GM12878 (cell line): ENCODE measurements around the gene POGZ.

Experiments
- CTCF ChIP-seq, 3 experiments: IDR thresholded peaks in 2 of 3; conservative IDR thresholded peaks in 1 of 3; 2 replicates each; pipeline ENCODE4 v1.5.1; 2011; ENCODE audit warnings: low read depth in 3 of 3, low read length in 3 of 3, mild to moderate bottlenecking in 3 of 3, control low read depth in 2 of 3, moderate library complexity in 2 of 3, inconsistent platforms in 1 of 3, mixed read lengths in 1 of 3; ENCODE audit not compliant: control insufficient read depth in 2 of 3, insufficient read depth in 1 of 3; ENCODE audit errors: extremely low read depth in 1 of 3
- DPF2 ChIP-seq: fragments of 450-650 bp; IDR thresholded peaks from 2 replicates; pipeline ENCODE4 v1.6.1; 2017; ENCODE audit warnings: mild to moderate bottlenecking

DNA sequence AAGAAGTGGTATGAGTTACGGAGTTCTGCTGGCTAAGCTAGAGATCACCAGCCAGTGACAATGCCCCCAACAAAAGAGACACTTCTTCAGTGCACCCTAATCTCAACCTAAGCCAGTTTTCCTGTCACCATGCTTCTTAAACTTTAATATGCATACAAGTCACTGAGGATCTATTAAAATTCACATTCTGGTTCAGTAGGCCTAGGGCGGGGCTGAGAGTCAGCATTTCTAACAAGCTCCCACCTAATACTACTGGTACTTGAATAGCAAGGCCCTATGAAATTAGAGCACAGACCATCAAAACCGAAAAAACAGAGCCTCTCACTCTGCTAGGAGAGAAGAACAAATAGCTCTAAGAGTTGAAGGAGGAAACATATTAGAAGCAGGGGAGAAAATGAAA, 52.0 kb downstream of the POGZ start:
- TF ChIP-seq CTCF (IDR thresholded peaks at IDR 0.05 in 2 of 3, conservative IDR thresholded peaks at IDR 0.05 in 1 of 3; ENCODE audit: control insufficient read depth in 2 of 3, extremely low read depth in 1 of 3, insufficient read depth in 1 of 3, low read depth in 3 of 3, low read length in 3 of 3): no peak
- TF ChIP-seq DPF2: no peak
